Fibroblast of villous mesenchyme (primary cell): ENCODE data around the gene SLC30A3. TPM values are rescaled to one million over a fixed set of nuclear protein-coding genes. Genes with fewer than 3 reads are reported as not detected.

ENCODE experiments used
- DNase-seq: peaks from one replicate; pipeline ENCODE4 v3.0.0-alpha.2; 2010; ENCODE audit warnings: low read depth
- H3K4me3 ChIP-seq: 2 replicates; pipeline ENCODE4 v1.5.1; 2011; ENCODE audit warnings: low read depth, mild to moderate bottlenecking, low read length
- total RNA-seq: library from RNA; depleted of rRNA; stranded (reverse); fragments of >200 nt; gene quantifications from 2 replicates; pipeline ENCODE4 v1.2.3, GENCODE V29; 2012
- TF ChIP-seq, protein P1 (sequence below): IDR thresholded peaks from 2 replicates; pipeline ENCODE4 v1.5.1; 2012; ENCODE audit warnings: low read depth, mild to moderate bottlenecking, low read length; ENCODE audit not compliant: insufficient read depth

The SLC30A3 gene
- total RNA-seq, 1 donor, result not detected

DNA sequence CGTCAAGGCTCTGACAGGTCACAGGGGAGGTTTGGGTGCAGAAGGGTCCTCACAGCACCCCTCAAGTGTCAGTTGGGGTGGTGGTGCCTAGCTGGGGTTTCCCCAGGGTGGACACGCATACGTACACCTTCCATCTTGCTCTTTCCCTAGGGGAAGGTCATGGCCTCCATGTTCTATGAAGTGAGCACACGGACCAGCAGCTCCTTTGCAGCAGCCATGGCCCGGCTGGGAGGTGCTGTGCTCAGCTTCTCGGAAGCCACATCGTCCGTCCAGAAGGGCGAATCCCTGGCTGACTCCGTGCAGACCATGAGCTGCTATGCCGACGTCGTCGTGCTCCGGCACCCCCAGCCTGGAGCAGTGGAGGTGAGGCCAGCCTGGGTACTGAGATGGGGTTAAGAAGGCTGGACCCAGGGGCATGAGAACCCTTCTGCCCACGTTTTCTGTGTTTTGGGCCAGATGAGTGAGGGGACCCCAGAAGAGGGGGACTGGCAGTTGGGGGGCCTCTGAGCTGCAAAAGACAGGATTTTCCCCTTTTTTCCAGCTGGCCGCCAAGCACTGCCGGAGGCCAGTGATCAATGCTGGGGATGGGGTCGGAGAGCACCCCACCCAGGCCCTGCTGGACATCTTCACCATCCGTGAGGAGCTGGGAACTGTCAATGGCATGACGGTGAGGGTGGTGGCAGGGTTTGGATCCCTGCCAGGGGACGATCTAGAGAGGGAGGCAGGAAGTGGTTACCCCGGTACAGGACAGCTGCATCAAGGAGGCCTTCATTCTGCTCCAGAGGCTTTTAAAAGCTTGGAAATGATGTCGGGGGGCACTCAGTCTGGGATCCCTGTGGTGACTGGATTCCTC lies 20.9 kb downstream of the SLC30A3 start:
- H3K4me3 ChIP-seq, result no peak overlapping the region
- no peak for DNase-seq

DNA sequence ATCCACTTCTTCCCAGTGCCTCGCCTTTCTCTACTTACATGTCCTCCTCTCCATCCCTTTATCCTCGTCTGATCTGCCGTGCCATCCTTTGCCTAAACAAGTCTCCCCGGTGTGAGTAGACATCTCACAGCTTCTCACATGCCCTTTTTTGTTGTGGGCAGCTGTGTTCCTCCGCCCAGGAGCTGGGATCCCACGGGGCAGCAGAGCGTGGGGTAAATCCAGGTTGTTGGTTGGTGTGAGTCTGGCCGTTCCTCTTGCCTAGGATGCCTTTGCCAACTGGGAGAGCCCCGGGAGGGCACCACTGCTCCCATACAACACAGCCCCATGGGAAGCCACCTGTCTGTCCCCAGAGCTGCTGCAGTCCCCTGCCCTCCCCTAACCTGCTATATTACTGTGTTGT lies 22.4 kb downstream of the SLC30A3 start:
- DNase-seq, result no peak
- TF ChIP-seq, protein P1, sequence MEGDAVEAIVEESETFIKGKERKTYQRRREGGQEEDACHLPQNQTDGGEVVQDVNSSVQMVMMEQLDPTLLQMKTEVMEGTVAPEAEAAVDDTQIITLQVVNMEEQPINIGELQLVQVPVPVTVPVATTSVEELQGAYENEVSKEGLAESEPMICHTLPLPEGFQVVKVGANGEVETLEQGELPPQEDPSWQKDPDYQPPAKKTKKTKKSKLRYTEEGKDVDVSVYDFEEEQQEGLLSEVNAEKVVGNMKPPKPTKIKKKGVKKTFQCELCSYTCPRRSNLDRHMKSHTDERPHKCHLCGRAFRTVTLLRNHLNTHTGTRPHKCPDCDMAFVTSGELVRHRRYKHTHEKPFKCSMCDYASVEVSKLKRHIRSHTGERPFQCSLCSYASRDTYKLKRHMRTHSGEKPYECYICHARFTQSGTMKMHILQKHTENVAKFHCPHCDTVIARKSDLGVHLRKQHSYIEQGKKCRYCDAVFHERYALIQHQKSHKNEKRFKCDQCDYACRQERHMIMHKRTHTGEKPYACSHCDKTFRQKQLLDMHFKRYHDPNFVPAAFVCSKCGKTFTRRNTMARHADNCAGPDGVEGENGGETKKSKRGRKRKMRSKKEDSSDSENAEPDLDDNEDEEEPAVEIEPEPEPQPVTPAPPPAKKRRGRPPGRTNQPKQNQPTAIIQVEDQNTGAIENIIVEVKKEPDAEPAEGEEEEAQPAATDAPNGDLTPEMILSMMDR, result no peak
- H3K4me3 ChIP-seq, result no peak overlapping the region

More for the DNA sequence above, 20.9 kb downstream of the SLC30A3 start:
- TF ChIP-seq, protein P1, result no peak

DNA sequence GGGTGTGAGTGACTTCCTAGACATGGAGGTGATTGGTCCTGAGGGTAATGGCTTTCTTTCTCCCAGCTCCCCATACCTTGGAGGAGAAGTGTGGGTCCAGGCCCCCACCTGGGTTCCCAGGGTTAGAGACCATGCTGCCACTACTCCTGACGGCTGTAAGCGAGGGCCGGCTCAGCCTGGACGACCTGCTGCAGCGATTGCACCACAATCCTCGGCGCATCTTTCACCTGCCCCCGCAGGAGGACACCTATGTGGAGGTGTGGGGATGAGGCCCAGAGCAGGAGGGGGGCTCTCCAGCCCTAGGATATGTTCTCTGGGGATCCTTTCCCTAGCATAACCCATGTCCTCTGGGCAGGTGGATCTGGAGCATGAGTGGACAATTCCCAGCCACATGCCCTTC lies 23.9 kb downstream of the SLC30A3 start:
- DNase-seq, result no peak
- no peak overlapping the region for H3K4me3 ChIP-seq
- TF ChIP-seq, protein P1, result no peak

DNA sequence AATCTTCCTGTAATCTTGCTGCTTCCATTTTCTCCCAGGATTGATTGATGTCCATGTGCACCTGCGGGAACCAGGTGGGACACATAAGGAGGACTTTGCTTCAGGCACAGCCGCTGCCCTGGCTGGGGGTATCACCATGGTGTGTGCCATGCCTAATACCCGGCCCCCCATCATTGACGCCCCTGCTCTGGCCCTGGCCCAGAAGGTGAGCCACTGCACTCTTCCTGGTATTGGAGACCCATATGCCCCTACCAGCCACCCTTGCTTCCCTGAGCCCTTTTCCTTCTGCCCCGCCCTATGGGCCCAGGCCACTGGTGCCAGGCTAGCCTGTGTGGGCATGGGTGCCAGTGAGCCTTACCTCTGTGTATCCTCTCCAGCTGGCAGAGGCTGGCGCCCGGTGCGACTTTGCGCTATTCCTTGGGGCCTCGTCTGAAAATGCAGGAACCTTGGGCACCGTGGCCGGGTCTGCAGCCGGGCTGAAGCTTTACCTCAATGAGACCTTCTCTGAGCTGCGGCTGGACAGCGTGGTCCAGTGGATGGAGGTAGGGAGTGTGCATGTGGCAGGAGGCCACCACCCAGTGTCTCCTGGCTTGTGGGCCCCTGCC lies 25.4 kb downstream of the SLC30A3 start:
- DNase-seq, result no peak
- TF ChIP-seq, protein P1, result no peak
- H3K4me3 ChIP-seq, result no peak overlapping the region

- TF ChIP-seq, protein P1, result no peak
- H3K4me3 ChIP-seq, result no peak overlapping the region
- no peak for DNase-seq
These were observed 26.2 kb downstream of the SLC30A3 start for GRCh38 chr2:27236626-27237025.

GRCh38 chr2:27236136-27236535 lies 26.7 kb downstream of the SLC30A3 start:
- TF ChIP-seq, protein P1, result no peak
- no peak overlapping the region for H3K4me3 ChIP-seq
- DNase-seq, result no peak
